ENCODE measurements around the gene ETV1. TPM values are rescaled to one million over a fixed set of nuclear protein-coding genes. Genes with fewer than 3 reads are reported as not detected.

The ETV1 gene
- total RNA-seq = 0.14 and 0.68 TPM in 2 replicates

DNA sequence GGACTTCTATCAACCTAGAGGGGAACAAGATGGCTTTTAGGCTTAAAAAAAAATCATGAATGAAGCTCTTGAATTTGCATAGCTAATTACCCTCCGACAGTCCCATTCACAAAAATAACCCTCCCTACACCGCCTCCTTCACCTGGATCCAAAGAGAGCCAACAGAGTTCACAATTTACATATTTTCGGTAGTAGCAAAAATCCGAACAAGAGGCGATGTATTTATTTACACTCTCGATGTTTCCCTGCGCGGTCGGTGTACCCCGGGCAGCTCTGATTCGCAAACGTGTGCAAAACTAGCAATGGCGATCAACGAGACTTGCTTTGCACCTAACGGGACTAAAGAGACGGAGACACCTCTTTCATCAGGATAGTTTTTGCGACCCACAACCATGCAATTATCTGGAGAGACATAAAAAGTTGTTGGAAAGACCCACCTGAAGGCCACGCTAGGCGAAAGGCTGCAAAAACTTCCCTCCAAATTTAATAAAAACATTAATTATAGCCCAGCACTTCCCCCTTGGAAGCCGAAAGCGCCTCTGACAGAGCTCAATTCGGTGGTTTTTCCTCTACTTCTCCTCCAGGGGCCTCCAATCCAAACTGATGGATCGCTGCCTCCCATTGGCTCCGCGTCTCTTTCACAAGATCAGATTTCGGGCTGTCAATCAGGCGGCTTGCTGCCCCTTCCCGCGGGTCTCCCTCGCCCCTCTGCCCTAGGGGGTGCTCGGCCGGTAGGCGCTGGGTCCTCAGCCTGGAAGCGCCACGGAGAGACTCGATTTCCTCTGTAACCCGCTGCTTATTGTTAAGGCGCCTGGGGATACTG is at the start of gene ETV1:
Gene ETV1 (minus strand): TSS at position 541 of the 823 bp plus-strand sequence. CDS start 614 bp downstream, outside the sequence.

